Upper lobe of left lung (tissue), 6 donors: ENCODE results near the gene FAM53B. TPM values are rescaled to one million over a fixed set of nuclear protein-coding genes. Genes with fewer than 3 reads are reported as not detected.

Experiments used
- ATAC-seq, 2 donors: fragments of 200-7000 bp; cut with Tn5 transposase; one replicate each; pipeline ENCODE4 v1.9.1; 2022; ENCODE audit warnings: mild to moderate bottlenecking in 2 of 2, moderate library complexity in 2 of 2; ENCODE audit not compliant: low FRiP score in 2 of 2
- DNase-seq, 2 donors: peaks; one replicate each; pipeline ENCODE4 v3.0.0-alpha.2; 2019 to 2020
- H3K27ac ChIP-seq, 4 donors: fragments of 200-600 bp; sonication (generic); one replicate each; pipeline ENCODE4 v1.5.1; 2016 to 2019
- H3K27me3 ChIP-seq, 4 donors: fragments of 200-600 bp; sonication (generic); one replicate each; pipeline ENCODE4 v1.5.1; 2017 to 2019
- H3K36me3 ChIP-seq, 4 donors: fragments of 200-600 bp; sonication (generic); one replicate each; pipeline ENCODE4 v1.5.1; 2016 to 2019
- H3K4me1 ChIP-seq, 4 donors: fragments of 200-600 bp; sonication (generic); one replicate each; pipeline ENCODE4 v1.5.1; 2018 to 2019
- H3K4me3 ChIP-seq, 4 donors: fragments of 200-600 bp; sonication (generic); one replicate each; pipeline ENCODE4 v1.5.1; 2017 to 2019; ENCODE audit warnings: mild to moderate bottlenecking in 2 of 4, moderate library complexity in 1 of 4
- H3K9me3 ChIP-seq, 4 donors: fragments of 200-600 bp; sonication (generic); one replicate each; pipeline ENCODE4 v1.5.1; 2018 to 2019
- CTCF ChIP-seq, 6 experiments: fragments of 450-650 bp in 4 of 6; fragments of 200-600 bp in 2 of 6; sonication (generic) in 2 of 6; IDR thresholded peaks; one replicate each; pipeline ENCODE4 v1.5.1; 2016 to 2019; ENCODE audit warnings: antibody characterized with exemption in 6 of 6
- EP300 ChIP-seq, 4 donors: sonication (generic); formaldehyde crosslinking; IDR thresholded peaks; one replicate each; pipeline ENCODE4 v1.5.1; 2017; ENCODE audit warnings: antibody characterized with exemption in 4 of 4, control low read depth in 2 of 4
- POLR2A ChIP-seq, 4 donors: fragments of 450-650 bp; IDR thresholded peaks; one replicate each; pipeline ENCODE4 v1.5.1; 2016 to 2017; ENCODE audit warnings: antibody characterized with exemption in 4 of 4, mild to moderate bottlenecking in 2 of 4
- POLR2AphosphoS5 ChIP-seq, 2 donors: sonication (generic); formaldehyde crosslinking; IDR thresholded peaks; one replicate each; pipeline ENCODE4 v1.5.1; 2017; ENCODE audit warnings: antibody characterized with exemption in 2 of 2
- WGBS, 2 donors: methylation state at CpG; one replicate each; pipeline ENCODE4 v1.1.5; 2017 to 2018; 5-methylcytosine and 5-hydroxymethylcytosine counted together
- total RNA-seq, 6 donors: library from RNA; depleted of rRNA in 4 of 6; stranded (reverse); fragments of >200 nt in 4 of 6; gene quantifications; one replicate each; pipeline versions ENCODE4 v1.1.0 to v1.2.1, GENCODE V29; 2016 to 2021
- donor health status: DM: no; HTN: no; CAD: no; lungs with moderate emphysema.
- donor health status: DM: no; HTN: yes; CAD: no; lungs with severe emphysema.

The FAM53B gene
- total RNA-seq, 6 donors from 2014 or later = 35.8 to 62.5 (median 47.8) TPM

- 56 to 62% methylated on average over 7 to 12 of the region's 12 CpGs for WGBS, 2 donors
- Histone ChIP-seq H3K4me1 (peaks cover 15 to 36% (median 24%) of the 10 kb centered on the region in 4 donors), H3K4me3 (no peak overlapping the region), H3K27me3 (no peaks in the 10 kb centered on the region), H3K27ac (peak overlapping the region in 2 of 4 donors; percentile 43 to 58), H3K9me3 (no peaks in the 10 kb centered on the region), H3K36me3 (peaks cover 0 to 7% (median 3%) of the 10 kb centered on the region in 4 donors)
- TF ChIP-seq CTCF (IDR thresholded peaks at IDR 0.05) (no peak), POLR2AphosphoS5 (IDR thresholded peaks at IDR 0.05) (peak in 1 of 2 donors; percentile 7), POLR2A (IDR thresholded peaks at IDR 0.05) (no peak), EP300 (IDR thresholded peaks at IDR 0.05) (no peak)
- no peak for ATAC-seq
- no peak for DNase-seq
Observed at GRCh38 chr10:124660404-124661125, 83.6 kb downstream of the FAM53B start.

DNA sequence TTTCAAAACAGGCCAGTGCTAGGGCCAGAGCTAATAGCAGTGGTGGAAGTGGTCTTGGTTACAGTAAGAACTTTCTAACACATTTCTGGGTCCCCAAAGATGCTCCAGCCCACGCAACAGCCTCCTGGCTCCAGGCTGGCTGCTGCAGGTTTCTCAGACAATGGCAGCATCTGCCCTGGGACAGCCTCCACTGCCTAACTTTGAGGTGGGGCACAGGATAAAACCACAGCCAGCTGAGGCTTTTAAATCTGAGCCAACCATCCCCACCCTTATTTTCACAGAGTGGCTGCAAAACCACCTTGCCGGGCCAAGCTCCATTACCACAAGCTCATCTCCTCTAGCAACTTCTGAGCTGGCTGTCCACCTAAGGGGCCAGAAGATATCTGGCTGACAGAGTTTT is 84.8 kb downstream of the FAM53B start:
- Histone ChIP-seq H3K36me3 (peaks cover 0 to 7% (median 3%) of the 10 kb centered on the region in 4 donors), H3K9me3 (no peaks in the 10 kb centered on the region), H3K27me3 (no peaks in the 10 kb centered on the region), H3K4me1 (peaks cover 15 to 45% (median 35%) of the 10 kb centered on the region in 4 donors), H3K4me3 (no peak overlapping the region), H3K27ac (peak overlapping the region in 2 of 4 donors; percentile 18 to 42)
- TF ChIP-seq CTCF (IDR thresholded peaks at IDR 0.05) (no peak), EP300 (IDR thresholded peaks at IDR 0.05) (no peak), POLR2AphosphoS5 (IDR thresholded peaks at IDR 0.05) (no peak), POLR2A (IDR thresholded peaks at IDR 0.05) (no peak)
- 54 to 82% methylated on average over 2 of the region's 2 CpGs for WGBS, 2 donors
- DNase-seq (no peak), ATAC-seq (no peak)

- Histone ChIP-seq H3K27ac (peak overlapping the region; percentile 3 to 59 (median 42)), H3K36me3 (peaks cover 0 to 7% (median 3%) of the 10 kb centered on the region in 4 donors), H3K4me1 (peaks cover 19 to 52% (median 42%) of the 10 kb centered on the region in 4 donors), H3K4me3 (no peak overlapping the region), H3K27me3 (no peaks in the 10 kb centered on the region), H3K9me3 (no peaks in the 10 kb centered on the region)
- DNase-seq (no peak), ATAC-seq (no peak)
- 93 to 95% methylated on average over 10 to 12 of the region's 12 CpGs for WGBS, 2 donors
- TF ChIP-seq EP300 (IDR thresholded peaks at IDR 0.05) = no peak
- no peak for TF ChIP-seq CTCF (IDR thresholded peaks at IDR 0.05)
- no peak for TF ChIP-seq POLR2A (IDR thresholded peaks at IDR 0.05)
- no peak for TF ChIP-seq POLR2AphosphoS5 (IDR thresholded peaks at IDR 0.05)
Observed at GRCh38 chr10:124658591-124659242, 85.5 kb downstream of the FAM53B start.

DNA sequence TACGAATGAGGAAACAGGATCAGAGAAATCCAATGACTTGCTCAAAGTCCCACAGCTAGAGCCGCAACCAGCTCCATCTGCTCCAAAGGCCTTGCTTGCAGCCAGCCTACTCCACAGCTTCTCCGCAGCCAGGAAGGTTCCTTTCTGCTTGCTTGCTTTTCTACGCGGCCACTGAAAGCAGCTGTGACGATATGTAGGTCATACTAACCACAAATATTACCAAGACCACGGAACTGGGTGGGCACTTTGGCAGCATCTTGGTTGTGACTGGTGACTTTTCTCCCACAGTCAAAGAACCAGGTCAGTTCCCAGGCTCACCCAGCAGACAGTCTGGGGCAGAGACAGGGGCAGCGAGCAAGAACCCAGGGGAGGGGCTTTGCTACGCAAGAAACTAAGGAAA is 86.4 kb downstream of the FAM53B start:
- Histone ChIP-seq H3K4me3 (no peak overlapping the region), H3K9me3 (no peaks in the 10 kb centered on the region), H3K27me3 (no peaks in the 10 kb centered on the region), H3K36me3 (peaks cover 0 to under 1% (median 0%) of the 10 kb centered on the region in 4 donors), H3K4me1 (peaks cover 28 to 61% (median 51%) of the 10 kb centered on the region in 4 donors), H3K27ac (peak overlapping the region; percentile 3 to 59 (median 42))
- DNase-seq (no peak), ATAC-seq (peak in 1 of 2 donors; percentile 22)
- WGBS, 2 donors = 73 to 74% methylated on average over 8 to 9 of the region's 9 CpGs
- TF ChIP-seq POLR2A (IDR thresholded peaks at IDR 0.05) = no peak

DNA sequence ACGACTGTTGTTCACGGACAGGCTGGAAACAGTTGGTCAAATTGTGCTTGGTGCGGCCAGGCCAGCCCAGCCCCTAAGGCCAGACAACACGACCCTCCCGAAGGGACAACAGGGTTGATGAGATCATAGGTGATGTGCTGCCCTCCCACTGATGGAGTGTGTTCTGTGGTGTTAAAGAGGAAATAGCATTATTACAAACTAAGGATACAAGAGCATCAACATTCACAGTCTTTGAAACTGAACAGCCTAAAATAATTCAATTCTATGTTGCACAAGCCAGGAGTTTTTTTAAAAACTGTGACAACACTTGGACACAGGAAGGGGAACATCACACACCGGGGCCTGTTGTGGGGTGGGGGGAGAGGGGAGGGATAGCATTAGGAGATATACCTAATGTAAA is 87.6 kb downstream of the FAM53B start:
- Histone ChIP-seq H3K9me3 (no peaks in the 10 kb centered on the region), H3K4me1 (peaks cover 37 to 71% (median 56%) of the 10 kb centered on the region in 4 donors), H3K4me3 (no peak overlapping the region), H3K27me3 (no peaks in the 10 kb centered on the region), H3K36me3 (no peaks in the 10 kb centered on the region), H3K27ac (peak overlapping the region in 1 of 4 donors; percentile 77)
- TF ChIP-seq POLR2AphosphoS5 (IDR thresholded peaks at IDR 0.05) (no peak), EP300 (IDR thresholded peaks at IDR 0.05) (no peak), CTCF (IDR thresholded peaks at IDR 0.05) (no peak), POLR2A (IDR thresholded peaks at IDR 0.05) (no peak)
- no peak for DNase-seq
- 83 to 84% methylated on average over 6 of the region's 6 CpGs for WGBS, 2 donors
- ATAC-seq = no peak
